GM12875 (cell line): ENCODE measurements around the gene AIP.

Experiments
- H3K4me3 ChIP-seq: one replicate; pipeline ENCODE4 v1.5.1; 2011; ENCODE audit warnings: low read depth, low read length, control low read depth
- TF ChIP-seq, protein P1 (sequence below): IDR thresholded peaks from 2 replicates; pipeline ENCODE4 v1.5.1; 2011; ENCODE audit warnings: low read depth, mild to moderate bottlenecking, control low read depth, inconsistent platforms, low read length, moderate library complexity, borderline replicate concordance; ENCODE audit not compliant: insufficient read depth

AIP gene

DNA sequence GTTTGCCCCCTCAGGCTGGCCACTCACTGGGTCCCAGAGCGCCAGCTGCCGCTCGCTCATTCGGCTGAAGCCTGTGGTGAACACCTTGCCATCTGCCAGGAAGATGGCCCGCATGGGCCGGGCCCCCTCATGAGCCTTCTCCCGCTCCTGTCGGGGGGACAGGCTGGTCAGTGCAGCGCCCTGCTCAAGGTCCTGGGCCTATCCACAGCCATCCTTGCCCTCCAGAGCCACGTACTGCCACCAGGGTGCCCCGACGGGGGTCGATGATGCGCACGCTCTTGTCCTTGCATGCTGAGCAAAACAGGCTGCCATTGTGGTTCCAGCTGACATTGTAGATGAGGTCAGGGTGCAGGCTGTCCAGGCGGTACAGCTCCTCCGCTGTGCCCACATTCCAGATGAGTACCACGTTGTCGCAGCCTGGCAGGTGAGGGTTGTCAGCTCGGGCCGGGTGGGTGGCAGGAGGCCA, 41.7 kb upstream of the AIP start:
- H3K4me3 ChIP-seq = no peak overlapping the region
- TF ChIP-seq, protein P1, sequence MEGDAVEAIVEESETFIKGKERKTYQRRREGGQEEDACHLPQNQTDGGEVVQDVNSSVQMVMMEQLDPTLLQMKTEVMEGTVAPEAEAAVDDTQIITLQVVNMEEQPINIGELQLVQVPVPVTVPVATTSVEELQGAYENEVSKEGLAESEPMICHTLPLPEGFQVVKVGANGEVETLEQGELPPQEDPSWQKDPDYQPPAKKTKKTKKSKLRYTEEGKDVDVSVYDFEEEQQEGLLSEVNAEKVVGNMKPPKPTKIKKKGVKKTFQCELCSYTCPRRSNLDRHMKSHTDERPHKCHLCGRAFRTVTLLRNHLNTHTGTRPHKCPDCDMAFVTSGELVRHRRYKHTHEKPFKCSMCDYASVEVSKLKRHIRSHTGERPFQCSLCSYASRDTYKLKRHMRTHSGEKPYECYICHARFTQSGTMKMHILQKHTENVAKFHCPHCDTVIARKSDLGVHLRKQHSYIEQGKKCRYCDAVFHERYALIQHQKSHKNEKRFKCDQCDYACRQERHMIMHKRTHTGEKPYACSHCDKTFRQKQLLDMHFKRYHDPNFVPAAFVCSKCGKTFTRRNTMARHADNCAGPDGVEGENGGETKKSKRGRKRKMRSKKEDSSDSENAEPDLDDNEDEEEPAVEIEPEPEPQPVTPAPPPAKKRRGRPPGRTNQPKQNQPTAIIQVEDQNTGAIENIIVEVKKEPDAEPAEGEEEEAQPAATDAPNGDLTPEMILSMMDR = no peak

DNA sequence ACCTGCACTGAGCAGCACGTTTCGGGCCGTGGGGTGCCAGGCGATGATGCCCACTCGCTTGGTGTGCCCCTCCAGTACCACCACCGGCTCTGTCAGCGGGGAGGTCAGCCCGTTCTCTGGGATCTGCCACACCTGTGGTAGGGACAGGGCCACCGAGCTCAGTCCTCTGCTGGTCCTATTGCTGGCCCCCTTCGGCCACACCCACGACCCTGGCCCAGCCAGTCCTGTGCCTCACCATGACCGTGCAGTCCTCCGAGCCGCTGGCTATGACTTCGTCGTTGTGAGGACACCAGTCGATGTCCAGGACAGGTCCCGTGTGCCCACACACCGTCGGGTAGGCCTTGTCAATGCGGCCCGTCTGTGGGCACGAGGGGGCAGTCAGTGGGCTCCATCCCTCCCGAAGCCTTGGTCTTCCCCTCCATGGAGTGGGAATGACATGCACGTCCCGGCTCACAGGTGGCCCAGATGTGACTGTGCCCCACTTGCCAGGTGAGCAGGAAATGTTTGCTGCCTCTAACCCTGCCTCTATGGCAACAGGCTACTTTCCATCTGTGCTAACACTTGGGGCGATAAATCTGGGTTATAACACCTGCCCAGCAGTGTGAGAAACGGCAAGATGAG, 41.0 kb upstream of the AIP start:
- TF ChIP-seq, protein P1 = no peak
- H3K4me3 ChIP-seq = no peak overlapping the region

DNA sequence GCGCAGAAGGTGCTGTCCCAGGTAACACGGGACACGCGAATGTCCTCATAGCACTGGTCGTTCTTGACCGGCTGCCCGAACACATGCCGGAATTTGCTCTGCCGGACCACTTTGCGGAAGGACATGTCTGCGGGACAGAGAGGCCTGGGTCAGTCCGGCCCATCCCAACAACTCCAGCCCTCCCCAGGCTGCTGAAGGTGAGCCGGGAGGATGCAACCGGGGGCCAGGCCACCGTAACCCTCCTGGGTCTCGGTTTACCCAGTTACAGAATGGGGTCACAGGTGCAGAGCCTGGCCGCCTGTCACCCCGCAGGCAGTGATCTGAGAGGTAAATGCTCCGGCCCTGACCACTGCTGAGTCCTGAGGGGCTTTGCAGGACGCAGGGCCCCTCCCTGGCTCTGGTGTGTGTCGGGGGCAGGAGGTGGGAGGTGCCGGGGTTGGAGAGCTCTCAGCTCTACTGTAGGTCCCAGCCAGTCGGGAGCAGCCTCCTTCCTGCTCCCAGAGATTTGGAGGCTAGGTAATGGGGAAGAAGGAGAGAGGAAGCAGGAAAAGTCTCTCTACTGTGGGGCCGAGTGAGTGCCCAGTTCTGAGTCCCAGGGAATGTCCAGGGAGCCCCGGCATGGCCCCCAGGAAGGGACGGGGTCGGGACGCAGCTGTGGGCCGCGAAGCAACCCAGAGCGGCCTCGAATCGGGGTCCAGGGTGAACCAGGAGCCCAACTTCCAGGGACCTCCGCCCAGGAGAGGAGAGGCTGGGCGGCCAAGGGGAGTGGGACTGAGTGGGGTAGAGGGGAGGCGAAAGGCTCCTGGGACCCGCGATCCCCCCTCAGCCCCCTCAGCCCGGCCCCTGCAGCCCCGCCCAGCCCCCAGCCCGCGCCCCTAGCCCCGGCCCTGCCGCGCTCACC, 40.1 kb upstream of the AIP start:
- TF ChIP-seq, protein P1 = no peak
- H3K4me3 ChIP-seq = no peak overlapping the region

DNA sequence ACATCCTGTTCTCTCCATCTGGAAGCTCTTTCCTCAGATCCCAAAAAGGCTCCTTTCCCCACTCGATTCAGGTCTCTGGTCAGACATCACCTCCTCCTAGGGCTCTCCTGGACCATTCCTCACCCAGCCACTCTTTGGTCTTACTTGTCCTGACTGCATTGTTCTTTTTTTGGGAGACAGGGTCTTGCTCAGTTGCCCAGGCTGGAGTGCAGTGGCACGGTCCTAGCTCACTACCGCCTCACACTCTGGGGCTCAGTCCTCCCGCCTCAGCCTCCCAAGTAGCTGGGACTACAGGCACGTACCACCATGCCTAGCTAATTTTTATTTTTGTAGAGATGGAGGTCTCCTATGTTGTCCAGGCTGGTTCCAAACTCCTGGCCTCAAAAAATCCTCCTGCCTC, 37.3 kb upstream of the AIP start:
- H3K4me3 ChIP-seq = no peak overlapping the region
- TF ChIP-seq, protein P1 = no peak

DNA sequence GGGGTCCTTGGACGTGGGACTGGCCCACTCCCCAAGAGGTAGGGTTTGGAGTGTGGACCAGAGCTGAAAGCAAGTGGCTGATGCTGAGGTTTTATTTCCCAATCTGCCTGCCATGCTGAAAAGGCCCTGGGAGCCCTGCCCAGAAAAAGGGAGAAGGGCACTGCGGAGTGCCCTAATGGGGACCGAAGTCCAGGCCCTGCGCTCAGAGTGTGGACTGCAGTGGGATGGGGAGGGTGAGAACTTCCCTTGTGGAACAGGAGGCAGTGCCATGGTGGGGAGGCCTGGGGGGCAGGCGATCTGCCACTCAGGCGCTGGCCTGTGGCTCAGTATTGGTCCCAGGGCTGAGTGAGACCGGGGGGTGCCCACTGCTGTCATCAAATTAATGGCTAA, 34.6 kb upstream of the AIP start:
- H3K4me3 ChIP-seq = no peak overlapping the region
- TF ChIP-seq, protein P1 = no peak

DNA sequence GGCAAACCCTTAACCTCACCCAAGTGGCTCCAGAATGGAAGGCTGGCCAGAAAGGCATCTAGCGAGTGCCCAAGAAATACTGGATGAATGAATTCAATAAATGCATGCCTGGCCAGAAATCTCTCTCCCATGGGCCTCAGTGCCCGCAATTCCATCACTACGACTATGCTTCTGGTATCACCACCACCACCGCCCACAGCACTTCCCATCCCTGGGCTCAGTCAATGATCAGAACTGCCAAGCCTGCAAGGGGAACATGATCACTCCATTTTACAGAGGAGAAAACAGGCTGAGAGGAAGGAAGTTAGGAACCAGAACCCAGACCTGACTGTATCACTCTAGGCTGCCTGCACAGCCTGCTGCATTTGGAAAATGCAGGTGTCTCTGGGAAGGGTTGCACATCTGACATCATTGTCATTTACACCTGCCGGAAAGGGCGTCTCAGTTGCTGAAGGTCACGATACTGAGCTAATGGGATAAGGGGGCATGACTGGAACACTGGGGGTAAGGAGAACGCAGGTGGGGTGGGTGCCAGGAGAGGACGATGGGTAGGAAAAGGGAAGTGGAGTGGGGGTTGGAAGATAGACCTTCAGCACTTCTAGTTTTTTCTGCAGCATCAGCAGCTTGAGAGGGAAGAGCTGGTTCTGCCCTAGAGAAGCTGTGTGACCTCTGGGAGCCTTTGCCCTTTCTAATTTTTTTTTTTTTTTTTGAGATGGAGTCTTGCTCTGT, 33.5 kb upstream of the AIP start:
- no peak overlapping the region for H3K4me3 ChIP-seq
- TF ChIP-seq, protein P1 = no peak
